H1 (cell line): ENCODE data around the gene GSTT4. TPM values are rescaled to one million over a fixed set of nuclear protein-coding genes. Genes with fewer than 3 reads are reported as not detected.

Experiments used
- CTCF ChIA-PET: fragments of 300-600 bp; sonication (Branson Sonifier 250); formaldehyde crosslinking; loops from one replicate; lab custom pipeline; 2021; ENCODE audit not compliant: partially characterized antibody; lab: Charles Lee
- POLR2A ChIA-PET: fragments of 300-600 bp; sonication (Branson Sonifier 250); formaldehyde crosslinking; loops from one replicate; lab custom pipeline; 2021; ENCODE audit warnings: inconsistent platforms; ENCODE audit not compliant: partially characterized antibody; lab: Charles Lee
- DNase-seq, 2 experiments: peaks; one replicate each; pipeline versions ENCODE4 v3.0.0 to v3.0.0-alpha.2; 2010 to 2022; ENCODE audit warnings: low spot score in 2 of 2, low read depth in 1 of 2, mixed read lengths in 1 of 2
- FAIRE-seq: peaks from 2 replicates; lab custom pipeline; 2011; peaks lifted over from hg19 to GRCh38; lab: Jason Lieb, UNC
- H2AFZ ChIP-seq: 2 replicates; pipeline ENCODE4 v1.8.1; 2012; ENCODE audit warnings: low read length, inconsistent platforms
- H2AK5ac ChIP-seq: 2 replicates; pipeline ENCODE4 v1.6.1; 2013; ENCODE audit warnings: low read depth, low read length
- H2BK120ac ChIP-seq: replicated peaks from 2 replicates; pipeline ENCODE3; 2013; ENCODE audit warnings: low read depth, low read length, inconsistent platforms
- H2BK12ac ChIP-seq: 2 replicates; pipeline ENCODE4 v1.6.1; 2013; ENCODE audit warnings: low read depth, low read length
- H2BK15ac ChIP-seq: 2 replicates; pipeline ENCODE4 v1.6.1; 2013; ENCODE audit warnings: low read length
- H2BK20ac ChIP-seq: 2 replicates; pipeline ENCODE4 v1.6.1; 2013; ENCODE audit warnings: low read length
- H2BK5ac ChIP-seq: 2 replicates; pipeline ENCODE4 v1.6.1; 2013; ENCODE audit warnings: low read depth, low read length
- H3K14ac ChIP-seq: 2 replicates; pipeline ENCODE4 v1.6.1; 2013; ENCODE audit warnings: inconsistent platforms; ENCODE audit not compliant: insufficient read length
- H3K18ac ChIP-seq: 2 replicates; pipeline ENCODE4 v1.6.1; 2013; ENCODE audit warnings: low read length; ENCODE audit errors: extremely low read depth
- H3K23ac ChIP-seq: 2 replicates; pipeline ENCODE4 v1.6.1; 2013; ENCODE audit warnings: inconsistent platforms; ENCODE audit not compliant: insufficient read length
- H3K23me2 ChIP-seq: 2 replicates; pipeline ENCODE4 v1.6.1; 2013; ENCODE audit warnings: low read depth, low read length
- H3K27ac ChIP-seq: 2 replicates; pipeline ENCODE4 v1.6.1; 2011; ENCODE audit warnings: low read depth, low read length, inconsistent platforms
- H3K27me3 ChIP-seq, 4 experiments: replicated peaks in 1 of 4; 1 replicate in 1 of 4; 2 replicates in 3 of 4; pipeline versions ENCODE4 v1.6.1 to v1.8.1; 2011 to 2013; ENCODE audit warnings: low read length in 3 of 4, mild to moderate bottlenecking in 3 of 4, inconsistent platforms in 2 of 4, mixed read lengths in 2 of 4, moderate library complexity in 1 of 4; ENCODE audit not compliant: control insufficient read depth in 3 of 4, insufficient read depth in 3 of 4; ENCODE audit errors: extremely low read depth in 1 of 4
- H3K36me3 ChIP-seq, 4 experiments: 2 replicates each; pipeline versions ENCODE4 v1.6.1 to v1.8.1; 2011 to 2013; ENCODE audit warnings: mild to moderate bottlenecking in 4 of 4, low read length in 3 of 4, moderate library complexity in 2 of 4, control low read depth in 1 of 4, inconsistent platforms in 1 of 4; ENCODE audit not compliant: insufficient read depth in 4 of 4, control insufficient read depth in 2 of 4
- H3K4ac ChIP-seq: replicated peaks from 2 replicates; pipeline ENCODE3; 2013; ENCODE audit warnings: low read length, low read depth, mixed read lengths, inconsistent platforms; ENCODE audit not compliant: insufficient read length
- H3K4me1 ChIP-seq, 4 experiments: replicated peaks in 1 of 4; 1 replicate in 1 of 4; 2 replicates in 3 of 4; pipeline versions ENCODE4 v1.6.1 to v1.8.1; 2011 to 2013; ENCODE audit warnings: low read length in 3 of 4, inconsistent platforms in 2 of 4, mixed read lengths in 1 of 4; ENCODE audit not compliant: insufficient read depth in 4 of 4, control insufficient read depth in 3 of 4
- H3K4me2 ChIP-seq, 2 experiments: 2 replicates each; pipeline versions ENCODE4 v1.6.1 to v1.8.1; 2011 to 2013; ENCODE audit warnings: low read depth in 2 of 2, low read length in 2 of 2, control low read depth in 1 of 2, inconsistent platforms in 1 of 2, mild to moderate bottlenecking in 1 of 2; ENCODE audit not compliant: insufficient read depth in 1 of 2
- H3K4me3 ChIP-seq, 4 experiments: fragments of 200-600, 300-600 bp in 1 of 4; sonication (generic), shearing (Covaris generic), sonication (Bioruptor Twin) in 1 of 4; 2 replicates each; pipeline versions ENCODE4 v1.5.1 to v1.8.1; 2011 to 2016; ENCODE audit warnings: low read length in 4 of 4, low read depth in 3 of 4, control low read depth in 2 of 4, inconsistent platforms in 2 of 4, mild to moderate bottlenecking in 2 of 4, mixed read lengths in 1 of 4, moderate library complexity in 1 of 4; ENCODE audit not compliant: insufficient read depth in 2 of 4; ENCODE audit errors: extremely low read depth in 1 of 4
- H3K56ac ChIP-seq: replicated peaks from 2 replicates; pipeline ENCODE3; 2013; ENCODE audit warnings: low read depth, mild to moderate bottlenecking, mixed read lengths, low read length, inconsistent platforms; ENCODE audit not compliant: insufficient read length
- H3K79me1 ChIP-seq: 2 replicates; pipeline ENCODE4 v1.6.1; 2013; ENCODE audit warnings: low read depth, low read length, control low read depth
- H3K79me2 ChIP-seq, 2 experiments: 2 replicates each; pipeline versions ENCODE4 v1.6.1 to v1.8.1; 2012 to 2013; ENCODE audit warnings: low read length in 2 of 2, mild to moderate bottlenecking in 2 of 2, inconsistent platforms in 1 of 2; ENCODE audit not compliant: insufficient read depth in 2 of 2, control insufficient read depth in 1 of 2
- H3K9ac ChIP-seq, 4 experiments: replicated peaks in 1 of 4; 1 replicate in 1 of 4; 2 replicates in 3 of 4; pipeline versions ENCODE4 v1.6.1 to v1.8.1; 2011 to 2013; ENCODE audit warnings: low read depth in 3 of 4, low read length in 3 of 4, control low read depth in 2 of 4, mild to moderate bottlenecking in 2 of 4, moderate library complexity in 2 of 4, inconsistent platforms in 1 of 4; ENCODE audit errors: extremely low read depth in 1 of 4
- H3K9me3 ChIP-seq, 2 experiments: 2 replicates each; pipeline versions ENCODE4 v1.6.1 to v1.8.1; 2012 to 2013; ENCODE audit warnings: mild to moderate bottlenecking in 2 of 2, moderate library complexity in 2 of 2, control low read depth in 1 of 2, inconsistent platforms in 1 of 2, low read depth in 1 of 2, low read length in 1 of 2, mixed read lengths in 1 of 2; ENCODE audit not compliant: insufficient read depth in 2 of 2
- H4K20me1 ChIP-seq, 2 experiments: replicated peaks in 1 of 2; 2 replicates each; pipeline versions ENCODE3 to v1.8.1; 2011 to 2013; ENCODE audit warnings: inconsistent platforms in 2 of 2, low read length in 2 of 2, mild to moderate bottlenecking in 1 of 2; ENCODE audit not compliant: insufficient read depth in 2 of 2, control insufficient read depth in 1 of 2
- H4K5ac ChIP-seq: 2 replicates; pipeline ENCODE4 v1.6.1; 2013; ENCODE audit warnings: low read length, low read depth, mixed read lengths, inconsistent platforms; ENCODE audit not compliant: insufficient read length
- H4K8ac ChIP-seq: 2 replicates; pipeline ENCODE4 v1.8.0; 2013; ENCODE audit warnings: mild to moderate bottlenecking, moderate library complexity, low read length, inconsistent platforms; ENCODE audit not compliant: insufficient read depth; ENCODE audit errors: extremely low read depth
- H4K91ac ChIP-seq: replicated peaks from 2 replicates; pipeline ENCODE3; 2013; ENCODE audit warnings: low read length, mixed read lengths, inconsistent platforms; ENCODE audit not compliant: insufficient read length
- ATF2 ChIP-seq: IDR thresholded peaks from 2 replicates; pipeline ENCODE4 v1.6.1; 2012; ENCODE audit warnings: low read length, inconsistent platforms
- BCL11A ChIP-seq, 2 experiments: IDR thresholded peaks; one replicate each; pipeline ENCODE4 v1.6.1; 2011; ENCODE audit warnings: low read depth in 2 of 2, low read length in 2 of 2, mild to moderate bottlenecking in 2 of 2
- CBX5 ChIP-seq: fragments of 300-800, 300-1000 bp; sonication (generic); IDR thresholded peaks from 2 replicates; pipeline ENCODE4 v1.7.1; 2016; ENCODE audit warnings: antibody characterized with exemption, low read length, low read depth
- CHD1 ChIP-seq: IDR thresholded peaks from 2 replicates; pipeline ENCODE4 v1.6.1; 2012; ENCODE audit warnings: low read depth, low read length, improper control_type of control experiment
- EP300 ChIP-seq, 2 experiments: IDR thresholded peaks; 1 replicate in 1 of 2; 2 replicates in 1 of 2; pipeline ENCODE4 v1.6.1; 2011 to 2012; ENCODE audit warnings: low read depth in 2 of 2, low read length in 2 of 2, mild to moderate bottlenecking in 2 of 2, borderline replicate concordance in 1 of 2, inconsistent platforms in 1 of 2, moderate library complexity in 1 of 2
- HDAC2 ChIP-seq, 2 experiments: fragments of 300-600 bp in 1 of 2; sonication (generic) in 1 of 2; IDR thresholded peaks; 2 replicates each; pipeline ENCODE4 v1.6.1; 2011 to 2012; ENCODE audit warnings: low read depth in 2 of 2, low read length in 2 of 2, mild to moderate bottlenecking in 2 of 2, moderate library complexity in 2 of 2, borderline replicate concordance in 1 of 2, inconsistent platforms in 1 of 2
- RAD21 ChIP-seq, 2 experiments: IDR thresholded peaks in 1 of 2; conservative IDR thresholded peaks in 1 of 2; 2 replicates each; pipeline ENCODE4 v1.6.1; 2011; ENCODE audit warnings: low read depth in 2 of 2, low read length in 2 of 2, improper control_type of control experiment in 1 of 2, inconsistent platforms in 1 of 2, mild to moderate bottlenecking in 1 of 2, moderate library complexity in 1 of 2
- RXRA ChIP-seq: IDR thresholded peaks from 2 replicates; pipeline ENCODE4 v1.6.1; 2011; ENCODE audit warnings: low read depth, mild to moderate bottlenecking, low read length, moderate library complexity; ENCODE audit not compliant: insufficient read depth
- SIRT6 ChIP-seq: IDR thresholded peaks from one replicate; pipeline ENCODE4 v1.7.1; 2012; ENCODE audit warnings: low read length, inconsistent platforms
- SP4 ChIP-seq: IDR thresholded peaks from 2 replicates; pipeline ENCODE4 v1.6.1; 2012; ENCODE audit warnings: low read length, inconsistent platforms
- WGBS, 2 experiments: shearing (Covaris generic) in 1 of 2; methylation state at CpG; one replicate each; pipeline versions ENCODE4 v1.1.6 to v1.1.7; 2013 to 2015; ENCODE audit warnings: low lambda C conversion rate in 2 of 2, mixed read lengths in 2 of 2, inconsistent platforms in 1 of 2, low coverage in 1 of 2, missing lambda C conversion rate in 1 of 2; ENCODE audit not compliant: insufficient replicate concordance in 2 of 2, insufficient coverage in 1 of 2, insufficient read length in 1 of 2; ENCODE audit errors: extremely low coverage in 1 of 2, missing lambda C conversion rate in 1 of 2; 5-methylcytosine and 5-hydroxymethylcytosine counted together
- polyA plus RNA-seq, 7 experiments: library from polyadenylated mRNA; depleted of rRNA in 3 of 7; stranded (reverse) in 5 of 7; unstranded in 2 of 7; fragments of >200 nt in 5 of 7; fragments of 200-250 nt in 2 of 7; gene quantifications; 1 replicate in 5 of 7; 2 replicates in 1 of 7; 4 replicates in 1 of 7; pipeline versions ENCODE4 v1.2.1 to v1.2.3, GENCODE V29; 2011 to 2013; ENCODE audit warnings: missing spikeins in 2 of 7, mixed read lengths in 2 of 7
- total RNA-seq: library from RNA; stranded (reverse); fragmentation: NEBNext Ultra II Directional; extraction: Animal tissue kit (Norgen Biotek cat#: 25700); gene quantifications from 2 replicates; pipeline ENCODE4 v1.2.1, GENCODE V29; 2021
- TF ChIP-seq, protein P1 (sequence below): IDR thresholded peaks from 2 replicates; pipeline ENCODE4 v1.6.1; 2011; ENCODE audit warnings: low read depth, mild to moderate bottlenecking, low read length; ENCODE audit not compliant: insufficient read depth

The GSTT4 gene
- total and polyA plus RNA-seq, 2 of the 8 experiments (the other 6 are each of a cell fraction or from before 2014, with no cell fraction given): 0.14 TPM; not detected in 1

GRCh38 chr22:24028533-24028932, 23.3 kb upstream of the GSTT4 start:
- Histone ChIP-seq H4K20me1 (peaks cover 1 to 2% of the 10 kb centered on the region in 2 experiments), H2BK5ac (no peak overlapping the region), H3K27me3 (no peaks in the 10 kb centered on the region), H2AFZ (no peak overlapping the region), H4K5ac (no peak overlapping the region), H2AK5ac (no peak overlapping the region), H2BK15ac (no peak overlapping the region)
- no peak for DNase-seq
- TF ChIP-seq HDAC2 (IDR thresholded peaks at IDR 0.05; ENCODE audit: borderline replicate concordance in 1 of 2, low read depth in 2 of 2, low read length in 2 of 2) (no peak), RXRA (no peak), SP4 (no peak), SIRT6 (no peak), BCL11A (IDR thresholded peaks at IDR 0.05; ENCODE audit: low read depth in 2 of 2, low read length in 2 of 2) (no peak), CBX5 (no peak), RAD21 (IDR thresholded peaks at IDR 0.05 in 1 of 2, conservative IDR thresholded peaks at IDR 0.05 in 1 of 2; ENCODE audit: low read depth in 2 of 2, low read length in 2 of 2) (no peak), EP300 (IDR thresholded peaks at IDR 0.05; ENCODE audit: borderline replicate concordance in 1 of 2, low read depth in 2 of 2, low read length in 2 of 2) (no peak), CHD1 (no peak), ATF2 (no peak)
- TF ChIP-seq, protein P1, sequence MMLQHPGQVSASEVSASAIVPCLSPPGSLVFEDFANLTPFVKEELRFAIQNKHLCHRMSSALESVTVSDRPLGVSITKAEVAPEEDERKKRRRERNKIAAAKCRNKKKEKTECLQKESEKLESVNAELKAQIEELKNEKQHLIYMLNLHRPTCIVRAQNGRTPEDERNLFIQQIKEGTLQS: no peak
- TF ChIP-seq, all 59 proteins: peak for 0
- Histone ChIP-seq H3K9ac (no peak overlapping the region), H4K8ac (no peak overlapping the region), H3K4me3 (no peak overlapping the region), H2BK120ac (no peak overlapping the region), H3K23ac (no peak overlapping the region), H3K4me2 (no peak overlapping the region), H3K27ac (no peak overlapping the region), H3K4ac (no peak overlapping the region), H3K14ac (no peak overlapping the region), H3K79me1 (peaks cover 14% of the 10 kb centered on the region), H3K9me3 (no peaks in the 10 kb centered on the region), H3K23me2 (no peaks in the 10 kb centered on the region), H2BK20ac (no peak overlapping the region), H2BK12ac (no peak overlapping the region), H3K4me1 (no peaks in the 10 kb centered on the region; a peak in 1 of 7 replicates), H3K56ac (no peak overlapping the region), H3K79me2 (peaks cover 0 to 74% of the 10 kb centered on the region in 2 experiments; a peak in 2 of 4 replicates), H3K18ac (no peak overlapping the region), H3K36me3 (no peaks in the 10 kb centered on the region), H4K91ac (no peak overlapping the region)
- 73% methylated on average over 2 of the region's 2 CpGs; no CpG with 5 or more reads in 1 of the 2 experiments for WGBS, 2 experiments
- FAIRE-seq: no peak
- POLR2A ChIA-PET: no interaction called here
- CTCF ChIA-PET: interaction anchor here (1.3 kb wide), 1 partner anchor 18 kb away, joined by 3 read pairs; no protein-coding TSS in a partner anchor
